Neural progenitor cell (in vitro differentiated cells): Measurements from ENCODE around the gene HYI. TPM values are rescaled to one million over a fixed set of nuclear protein-coding genes. Genes with fewer than 3 reads are reported as not detected.

Source experiments
- DNase-seq: peaks from one replicate; pipeline ENCODE4 v3.0.0-alpha.2; 2016; ENCODE audit warnings: low spot score
- H2AFZ ChIP-seq: fragments of 200-600 bp; sonication (generic); replicated peaks from 2 replicates; pipeline ENCODE4 v1.6.1; 2016; ENCODE audit warnings: antibody characterized with exemption
- H3F3A ChIP-seq: fragments of 200-600 bp; sonication (generic); 2 replicates; pipeline ENCODE4 v1.6.1; 2016; ENCODE audit warnings: antibody characterized with exemption, low read depth
- H3K27ac ChIP-seq: fragments of 200-600 bp; sonication (generic); 2 replicates; pipeline ENCODE4 v1.5.1; 2016; ENCODE audit warnings: mild to moderate bottlenecking
- H3K27me3 ChIP-seq: fragments of 200-600 bp; sonication (generic); 2 replicates; pipeline ENCODE4 v1.6.1; 2016; ENCODE audit warnings: mild to moderate bottlenecking, moderate library complexity
- H3K36me3 ChIP-seq: fragments of 200-600 bp; sonication (generic); 2 replicates; pipeline ENCODE4 v1.5.1; 2016
- H3K4me1 ChIP-seq: fragments of 200-600 bp; sonication (generic); 2 replicates; pipeline ENCODE4 v1.6.1; 2016; ENCODE audit warnings: mixed run types
- H3K4me2 ChIP-seq: fragments of 200-600 bp; sonication (generic); 2 replicates; pipeline ENCODE4 v1.6.1; 2016
- H3K4me3 ChIP-seq: fragments of 200-600 bp; sonication (generic); 2 replicates; pipeline ENCODE4 v1.5.1; 2016
- H3K79me2 ChIP-seq: fragments of 200-600 bp; sonication (generic); 2 replicates; pipeline ENCODE4 v1.6.1; 2016; ENCODE audit warnings: low read depth
- H3K9ac ChIP-seq: fragments of 200-600 bp; sonication (generic); 2 replicates; pipeline ENCODE4 v1.6.1; 2016
- H3K9me3 ChIP-seq: fragments of 200-600 bp; sonication (generic); 2 replicates; pipeline ENCODE4 v1.5.1; 2016; ENCODE audit warnings: low read depth
- H4K20me1 ChIP-seq: fragments of 200-600 bp; sonication (generic); 2 replicates; pipeline ENCODE4 v1.6.1; 2016; ENCODE audit warnings: low read depth
- H3K27ac Mint-ChIP-seq: 3 replicates; pipeline ENCODE4 v1.8.0; 2021; ENCODE audit warnings: mixed read lengths
- H3K27me3 Mint-ChIP-seq: 2 replicates; pipeline ENCODE4 v1.8.0; 2022; ENCODE audit warnings: low read depth, mild to moderate bottlenecking, inconsistent platforms, moderate library complexity, mixed read lengths; ENCODE audit not compliant: insufficient read depth
- H3K36me3 Mint-ChIP-seq: 3 replicates; pipeline ENCODE4 v1.8.0; 2021; ENCODE audit warnings: mixed read lengths
- H3K4me1 Mint-ChIP-seq: 3 replicates; pipeline ENCODE4 v1.8.0; 2021; ENCODE audit warnings: mixed read lengths
- H3K4me3 Mint-ChIP-seq: 3 replicates; pipeline ENCODE4 v1.8.0; 2021; ENCODE audit warnings: mild to moderate bottlenecking, moderate library complexity, mixed read lengths
- H3K9me3 Mint-ChIP-seq: 3 replicates; pipeline ENCODE4 v1.8.0; 2020; ENCODE audit warnings: mixed read lengths
- CTCF ChIP-seq: fragments of 200-600 bp; sonication (generic); IDR thresholded peaks from 2 replicates; pipeline ENCODE4 v1.5.1; 2017; ENCODE audit warnings: antibody characterized with exemption, mild to moderate bottlenecking
- EZH2 ChIP-seq: fragments of 200-600 bp; sonication (generic); IDR thresholded peaks from 2 replicates; pipeline ENCODE4 v1.6.1; 2017; ENCODE audit warnings: antibody characterized with exemption, mild to moderate bottlenecking, moderate library complexity
- EZH2phosphoT487 ChIP-seq: fragments of 200-600 bp; sonication (generic); IDR thresholded peaks from 2 replicates; pipeline ENCODE4 v1.6.1; 2017; ENCODE audit warnings: antibody characterized with exemption
- total RNA-seq: library from RNA; depleted of rRNA; stranded (reverse); fragments of >200 nt; gene quantifications from 2 replicates; pipeline ENCODE4 v1.2.3, GENCODE V29; 2015; ENCODE audit warnings: low replicate concordance

The HYI gene
- total RNA-seq, 1 donor from 2014 or later = 10.3 TPM

- Mint-ChIP-seq H3K36me3 (peaks cover 20% of the 10 kb centered on the region), H3K4me3 (peak overlapping the region; percentile 82), H3K9me3 (no peaks in the 10 kb centered on the region), H3K4me1 (peaks cover 21% of the 10 kb centered on the region), H3K27me3 (peaks cover 13% of the 10 kb centered on the region), H3K27ac (peak overlapping the region; percentile 74)
- Histone ChIP-seq H2AFZ (peak overlapping the region; percentile 12), H4K20me1 (peaks cover 6% of the 10 kb centered on the region), H3K79me2 (no peaks in the 10 kb centered on the region), H3F3A (peaks cover 27% of the 10 kb centered on the region), H3K9ac (no peak overlapping the region), H3K4me1 (peaks cover 9% of the 10 kb centered on the region), H3K4me3 (peak overlapping the region; percentile 36), H3K27me3 (peaks cover 6% of the 10 kb centered on the region), H3K36me3 (no peaks in the 10 kb centered on the region), H3K4me2 (peak overlapping the region; percentile 73), H3K27ac (no peak overlapping the region), H3K9me3 (no peaks in the 10 kb centered on the region)
- TF ChIP-seq CTCF (no peak), EZH2 (no peak), EZH2phosphoT487 (no peak)
- peak; percentile 50 for DNase-seq
These were observed 710 bp upstream of the HYI start for GRCh38 chr1:43454270-43455011.

GRCh38 chr1:43452789-43453441, 816 bp downstream of the HYI start:
- H3K4me2 ChIP-seq = peak overlapping the region; percentile 73
- H3K79me2 ChIP-seq = no peaks in the 10 kb centered on the region
- peaks cover 6% of the 10 kb centered on the region for H4K20me1 ChIP-seq
- no peaks in the 10 kb centered on the region for H3K36me3 ChIP-seq
- peaks cover 27% of the 10 kb centered on the region for H3F3A ChIP-seq
- no peak overlapping the region for H3K9ac ChIP-seq
- peak; percentile 51 for DNase-seq
- peak overlapping the region; percentile 80 for H3K4me3 Mint-ChIP-seq
- H3K4me1 ChIP-seq = peaks cover 9% of the 10 kb centered on the region
- H3K27ac Mint-ChIP-seq = peak overlapping the region; percentile 50
- peak overlapping the region; percentile 36 for H3K4me3 ChIP-seq
- peaks cover 3% of the 10 kb centered on the region for H3K27me3 ChIP-seq
- H3K36me3 Mint-ChIP-seq = peaks cover 28% of the 10 kb centered on the region
- no peaks in the 10 kb centered on the region for H3K9me3 ChIP-seq
- H3K4me1 Mint-ChIP-seq = peaks cover 21% of the 10 kb centered on the region
- no peaks in the 10 kb centered on the region for H3K9me3 Mint-ChIP-seq
- peaks cover 13% of the 10 kb centered on the region for H3K27me3 Mint-ChIP-seq
- no peak overlapping the region for H3K27ac ChIP-seq
- TF ChIP-seq EZH2phosphoT487 (no peak), CTCF (no peak), EZH2 (no peak)
- no peak overlapping the region for H2AFZ ChIP-seq

- Mint-ChIP-seq H3K27me3 (peaks cover 13% of the 10 kb centered on the region), H3K4me1 (peaks cover 21% of the 10 kb centered on the region), H3K9me3 (no peaks in the 10 kb centered on the region), H3K27ac (no peak overlapping the region), H3K36me3 (peaks cover 37% of the 10 kb centered on the region), H3K4me3 (no peak overlapping the region)
- H3K27ac ChIP-seq = no peak overlapping the region
- H2AFZ ChIP-seq = no peak overlapping the region
- H4K20me1 ChIP-seq = peaks cover 6% of the 10 kb centered on the region
- TF ChIP-seq EZH2phosphoT487 = no peak
- TF ChIP-seq CTCF = no peak
- no peak for TF ChIP-seq EZH2
- H3K4me1 ChIP-seq = peaks cover 9% of the 10 kb centered on the region
- H3F3A ChIP-seq = peaks cover 27% of the 10 kb centered on the region
- H3K9ac ChIP-seq = no peak overlapping the region
- H3K4me2 ChIP-seq = no peak overlapping the region
- no peaks in the 10 kb centered on the region for H3K9me3 ChIP-seq
- no peak overlapping the region for H3K4me3 ChIP-seq
- DNase-seq = no peak
- H3K27me3 ChIP-seq = no peaks in the 10 kb centered on the region
- no peaks in the 10 kb centered on the region for H3K36me3 ChIP-seq
- no peaks in the 10 kb centered on the region for H3K79me2 ChIP-seq
These were observed 1.8 kb downstream of the HYI start for GRCh38 chr1:43451701-43452532.
